ENCODE results near the gene OR2B2.

- TF ChIP-seq, protein P1, sequence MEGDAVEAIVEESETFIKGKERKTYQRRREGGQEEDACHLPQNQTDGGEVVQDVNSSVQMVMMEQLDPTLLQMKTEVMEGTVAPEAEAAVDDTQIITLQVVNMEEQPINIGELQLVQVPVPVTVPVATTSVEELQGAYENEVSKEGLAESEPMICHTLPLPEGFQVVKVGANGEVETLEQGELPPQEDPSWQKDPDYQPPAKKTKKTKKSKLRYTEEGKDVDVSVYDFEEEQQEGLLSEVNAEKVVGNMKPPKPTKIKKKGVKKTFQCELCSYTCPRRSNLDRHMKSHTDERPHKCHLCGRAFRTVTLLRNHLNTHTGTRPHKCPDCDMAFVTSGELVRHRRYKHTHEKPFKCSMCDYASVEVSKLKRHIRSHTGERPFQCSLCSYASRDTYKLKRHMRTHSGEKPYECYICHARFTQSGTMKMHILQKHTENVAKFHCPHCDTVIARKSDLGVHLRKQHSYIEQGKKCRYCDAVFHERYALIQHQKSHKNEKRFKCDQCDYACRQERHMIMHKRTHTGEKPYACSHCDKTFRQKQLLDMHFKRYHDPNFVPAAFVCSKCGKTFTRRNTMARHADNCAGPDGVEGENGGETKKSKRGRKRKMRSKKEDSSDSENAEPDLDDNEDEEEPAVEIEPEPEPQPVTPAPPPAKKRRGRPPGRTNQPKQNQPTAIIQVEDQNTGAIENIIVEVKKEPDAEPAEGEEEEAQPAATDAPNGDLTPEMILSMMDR (optimal IDR thresholded peaks at IDR 0.05 in 1 of 3, IDR thresholded peaks at IDR 0.05 in 1 of 3, conservative IDR thresholded peaks at IDR 0.05 in 1 of 3; ENCODE audit: extremely low read depth in 1 of 3, insufficient read depth in 2 of 3, low read length in 3 of 3) = no peak
- TF ChIP-seq EZH2 (IDR thresholded peaks at IDR 0.05; ENCODE audit: low read length) = no peak
Observed at GRCh38 chr6:27889628-27890444, 22.4 kb downstream of the OR2B2 start.

All from keratinocyte (primary cell).